GM12878 (cell line): ENCODE data around the gene SRF. TPM values are rescaled to one million over a fixed set of nuclear protein-coding genes. Genes with fewer than 3 reads are reported as not detected.

Experiments
- ATAC-seq: fragments of 200-7000 bp; cut with Tn5 transposase; 3 replicates; pipeline ENCODE4 v1.9.1; 2020; ENCODE audit warnings: mild to moderate bottlenecking, moderate library complexity
- BruUV-seq: library from RNA; stranded (reverse); fragments of 400-500 nt; replicated peaks from 2 replicates; lab custom pipeline; 2021; lab: Mats Ljungman, UMichigan
- CTCF ChIA-PET: fragments of 300-600 bp; sonication (Branson Sonifier 250); formaldehyde crosslinking; extraction: SDS; loops from one replicate; lab custom pipeline; 2021; ENCODE audit warnings: inconsistent platforms; lab: Yijun Ruan, JAX
- POLR2A ChIA-PET: fragments of 350-600 bp; formaldehyde crosslinking; extraction: SDS; loops from one replicate; lab custom pipeline; 2021; ENCODE audit warnings: inconsistent platforms; lab: Charles Lee
- RAD21 ChIA-PET: fragments of 300-600 bp; sonication (Branson Sonifier 250); formaldehyde crosslinking; loops from one replicate; lab custom pipeline; 2023; ENCODE audit warnings: antibody characterized with exemption; ENCODE audit not compliant: unreplicated experiment; lab: Charles Lee
- SMC1A ChIA-PET: fragments of 300-600 bp; sonication (Branson Sonifier 250); formaldehyde crosslinking; loops from one replicate; lab custom pipeline; 2023; ENCODE audit not compliant: unreplicated experiment, uncharacterized antibody; lab: Charles Lee
- DNase-seq: peaks from one replicate; pipeline ENCODE4 v3.0.0-alpha.2; 2011; ENCODE audit warnings: low read depth, low spot score
- FAIRE-seq: peaks from 3 replicates; lab custom pipeline; 2011; peaks lifted over from hg19 to GRCh38; lab: Jason Lieb, UNC
- H2AFZ ChIP-seq: 2 replicates; pipeline ENCODE4 v1.6.0; 2011; ENCODE audit warnings: low read depth, low read length, control low read depth; ENCODE audit not compliant: control insufficient read depth
- H3K27ac ChIP-seq: 2 replicates; pipeline ENCODE4 v1.5.1; 2011; ENCODE audit warnings: control low read depth; ENCODE audit not compliant: control insufficient read depth, insufficient read depth
- H3K27me3 ChIP-seq, 2 experiments: replicated peaks in 1 of 2; 2 replicates each; pipeline versions ENCODE4 v1.6.0 to v1.6.1; 2011; ENCODE audit warnings: low read length in 1 of 2; ENCODE audit not compliant: control insufficient read depth in 2 of 2, insufficient read depth in 2 of 2
- H3K36me3 ChIP-seq, 2 experiments: 2 replicates each; pipeline ENCODE4 v1.5.1; 2011; ENCODE audit warnings: low read length in 1 of 2; ENCODE audit not compliant: control insufficient read depth in 2 of 2, insufficient read depth in 2 of 2
- H3K4me1 ChIP-seq: 2 replicates; pipeline ENCODE4 v1.6.1; 2011; ENCODE audit warnings: mild to moderate bottlenecking, low read length, moderate library complexity, mixed read lengths; ENCODE audit not compliant: control insufficient read depth, insufficient read depth
- H3K4me2 ChIP-seq: 2 replicates; pipeline ENCODE4 v1.6.0; 2011; ENCODE audit warnings: control low read depth; ENCODE audit not compliant: control insufficient read depth, insufficient read depth
- H3K4me3 ChIP-seq: fragments of 200-600 bp; sonication (generic); 2 replicates; pipeline ENCODE4 v1.5.1; 2016
- H3K79me2 ChIP-seq: 2 replicates; pipeline ENCODE4 v1.6.0; 2011; ENCODE audit warnings: low read length; ENCODE audit not compliant: control insufficient read depth, insufficient read depth
- H3K9ac ChIP-seq: 2 replicates; pipeline ENCODE4 v1.8.0; 2011; ENCODE audit warnings: low read length, control low read depth, mixed read lengths; ENCODE audit not compliant: control insufficient read depth, insufficient read depth
- H3K9me3 ChIP-seq: replicated peaks from 3 replicates; pipeline ENCODE4 v1.5.1; 2011; ENCODE audit warnings: mild to moderate bottlenecking, low read length; ENCODE audit not compliant: control insufficient read depth, insufficient read depth
- H4K20me1 ChIP-seq: 2 replicates; pipeline ENCODE4 v1.6.0; 2011; ENCODE audit not compliant: control insufficient read depth, insufficient read depth
- IKZF1 ChIP-seq: fragments of 450-650 bp; conservative IDR thresholded peaks from 2 replicates; pipeline ENCODE4 v1.6.1; 2017; ENCODE audit warnings: antibody characterized with exemption, mild to moderate bottlenecking
- LARP7 ChIP-seq: fragments of 450-650 bp; IDR thresholded peaks from 2 replicates; pipeline ENCODE4 v1.6.1; 2017; ENCODE audit warnings: mild to moderate bottlenecking
- ZBED1 ChIP-seq: IDR thresholded peaks from 2 replicates; pipeline ENCODE4 v1.6.1; 2016; ENCODE audit warnings: borderline replicate concordance
- ZBTB4 ChIP-seq: fragments of 450-650 bp; formaldehyde crosslinking; IDR thresholded peaks from 2 replicates; pipeline ENCODE4 v1.4.0; 2022; ENCODE audit warnings: mild to moderate bottlenecking, moderate library complexity
- WGBS: methylation state at CpG from one replicate; pipeline ENCODE4 v1.1.6; 2016; ENCODE audit warnings: low lambda C conversion rate; ENCODE audit not compliant: insufficient replicate concordance, insufficient coverage; ENCODE audit errors: missing lambda C conversion rate; 5-methylcytosine and 5-hydroxymethylcytosine counted together
- in situ Hi-C: fragments of 300-500 bp; cut with MboI; formaldehyde crosslinking; loops from 9 replicates; pipeline ENCODE4 v1.14.3; 2018; ENCODE audit warnings: mixed read lengths
- intact Hi-C: fragments of 100-400 bp; cut with micrococcal nuclease; formaldehyde crosslinking; loops from one replicate; pipeline ENCODE4 v1.14.2; 2022; ENCODE audit not compliant: unreplicated experiment
- polyA plus RNA-seq, 11 experiments: library from polyadenylated mRNA; depleted of rRNA in 4 of 11; unstranded in 6 of 11; stranded (reverse) in 5 of 11; fragments of >200 nt; fragmentation: Nextera tagmentation in 4 of 11; fragmentation: Illumina TruSeq in 1 of 11; extraction: Ambion mirVana in 4 of 11; extraction: Trizol in 1 of 11; gene quantifications; 1 replicate in 1 of 11; 2 replicates in 10 of 11; pipeline versions ENCODE4 v1.2.1 to v1.2.3, GENCODE V29; 2011 to 2016; ENCODE audit warnings: inconsistent platforms in 2 of 11, missing spikeins in 2 of 11, low read depth in 1 of 11
- total RNA-seq, 4 experiments: library from RNA; depleted of rRNA in 3 of 4; stranded (reverse); fragments of >200 nt in 3 of 4; fragmentation: Illumina TruSeq in 1 of 4; extraction: Trizol in 1 of 4; gene quantifications; 2 replicates each; pipeline versions ENCODE4 v1.2.1 to v1.2.3, GENCODE V29; 2013 to 2021

Gene SRF
- total and polyA plus RNA-seq, 10 of the 15 experiments (the other 5 are each of a cell fraction or from before 2014, with no cell fraction given) = 2.3 to 56.3 (median 28.2) TPM

- WGBS = 1% methylated on average over 47 of the region's 57 CpGs
- H4K20me1 ChIP-seq = peaks cover 6% of the 10 kb centered on the region; the same call in 1 of the 2 replicates
- POLR2A ChIA-PET = interaction anchor here (2.8 kb wide), 1 partner anchor 11 kb away, joined by 11 read pairs; the partner anchor contains the start of gene CUL9
- TF ChIP-seq LARP7 = peak; percentile 71; the same call in 1 of the 2 replicates
- TF ChIP-seq IKZF1 = peak; percentile 29; the same call in 1 of the 2 replicates
- TF ChIP-seq ZBTB4 (CRISPR knock-in tag) = no peak
- no peak for TF ChIP-seq ZBED1
- TF ChIP-seq, all 136 proteins: peak for 2
- Histone ChIP-seq H3K36me3 (peaks cover 13 to 17% of the 10 kb centered on the region in 2 experiments), H3K9ac (peak overlapping the region; percentile 95), H3K9me3 (no peaks in the 10 kb centered on the region), H3K79me2 (peaks cover 48% of the 10 kb centered on the region), H3K27ac (peak overlapping the region; percentile 92), H3K4me3 (peak overlapping the region; percentile 94), H3K27me3 (no peaks in the 10 kb centered on the region), H3K4me1 (peaks cover 26% of the 10 kb centered on the region), H2AFZ (no peak overlapping the region; the same call in 1 of the 2 replicates), H3K4me2 (peak overlapping the region; percentile 43; the same call in 1 of the 2 replicates)
- in situ Hi-C loops (no loop called here), intact Hi-C loops (loop anchor here (1.0 to 10.0 kb wide), 5 partner anchors 76 to 387 kb away; partner anchors contain the start of genes BICRAL, KLHDC3, POLR1C and YIPF3)
- ChIA-PET CTCF (interaction anchor here (0.6 to 2.2 kb wide), 6 partner anchors 10 to 336 kb away, joined by 3 to 7 read pairs (median 3); partner anchors contain the start of gene CUL9), SMC1A (no interaction called here), RAD21 (interaction anchor here (3.2 kb wide), 1 partner anchor 52 kb away, joined by 18 read pairs; no protein-coding TSS in a partner anchor)
- FAIRE-seq (no peak), DNase-seq (no peak), ATAC-seq (no peak)
- no TSS peak for BruUV-seq
These were observed 636 bp downstream of the SRF start for GRCh38 chr6:43171707-43172103.
